GM18861 (cell line): Measurements from ENCODE around the gene CD40LG.

ENCODE experiments used
- ATAC-seq: cut with Tn5 transposase; IDR thresholded peaks from one replicate; pipeline ENCODE4 v1.9.1; 2021; ENCODE audit not compliant: unreplicated experiment

Gene CD40LG

DNA sequence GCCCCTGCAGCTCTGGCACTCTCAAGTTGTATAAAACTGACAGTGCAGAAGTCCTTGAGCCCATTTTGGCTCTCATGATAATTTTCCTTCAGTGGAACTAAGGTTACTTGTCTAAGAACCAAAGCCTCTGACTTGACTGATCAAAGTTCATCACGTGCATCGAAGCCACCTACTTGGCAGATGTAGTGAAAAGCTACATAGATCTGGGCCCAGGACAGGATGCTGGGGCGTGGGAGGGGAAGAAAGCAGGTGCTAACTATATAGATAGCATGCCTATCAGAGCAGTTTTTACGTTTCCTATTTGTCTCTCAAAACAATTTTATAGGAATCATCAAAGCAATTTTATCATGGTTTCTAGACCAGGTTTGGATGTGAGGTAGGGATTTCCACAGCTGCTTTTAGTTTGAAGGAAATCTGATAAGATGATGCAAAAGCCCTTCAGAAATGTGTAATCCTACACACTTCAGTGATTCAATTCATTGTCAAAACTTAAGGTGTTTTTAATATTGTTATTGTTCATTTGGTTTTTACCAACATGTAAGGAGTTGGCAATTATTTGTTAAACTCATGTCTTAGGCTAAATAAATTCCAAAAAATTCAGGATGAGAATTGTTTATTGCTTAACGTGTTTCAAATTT is 1.2 kb upstream of the CD40LG start:
- no peak for ATAC-seq

DNA sequence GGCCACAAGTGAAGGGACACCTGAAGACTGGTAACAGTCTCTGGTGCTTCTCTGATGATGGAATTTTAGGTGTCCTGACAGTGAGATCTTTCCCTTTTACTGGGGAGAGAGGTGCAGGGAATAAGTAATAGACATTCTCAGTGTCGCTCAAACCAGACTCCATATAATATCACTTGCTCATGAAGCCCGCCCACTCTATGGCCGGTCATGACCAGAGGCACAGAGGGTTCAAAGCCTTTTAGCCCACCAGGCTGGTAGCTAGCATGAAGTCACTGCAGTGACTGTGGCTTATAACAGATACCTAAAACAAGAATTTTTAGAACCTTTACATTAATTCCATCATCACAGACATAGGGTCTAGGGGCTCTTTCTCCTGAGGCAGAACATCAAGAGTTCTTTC is 2.9 kb downstream of the CD40LG start:
- ATAC-seq, result no peak

DNA sequence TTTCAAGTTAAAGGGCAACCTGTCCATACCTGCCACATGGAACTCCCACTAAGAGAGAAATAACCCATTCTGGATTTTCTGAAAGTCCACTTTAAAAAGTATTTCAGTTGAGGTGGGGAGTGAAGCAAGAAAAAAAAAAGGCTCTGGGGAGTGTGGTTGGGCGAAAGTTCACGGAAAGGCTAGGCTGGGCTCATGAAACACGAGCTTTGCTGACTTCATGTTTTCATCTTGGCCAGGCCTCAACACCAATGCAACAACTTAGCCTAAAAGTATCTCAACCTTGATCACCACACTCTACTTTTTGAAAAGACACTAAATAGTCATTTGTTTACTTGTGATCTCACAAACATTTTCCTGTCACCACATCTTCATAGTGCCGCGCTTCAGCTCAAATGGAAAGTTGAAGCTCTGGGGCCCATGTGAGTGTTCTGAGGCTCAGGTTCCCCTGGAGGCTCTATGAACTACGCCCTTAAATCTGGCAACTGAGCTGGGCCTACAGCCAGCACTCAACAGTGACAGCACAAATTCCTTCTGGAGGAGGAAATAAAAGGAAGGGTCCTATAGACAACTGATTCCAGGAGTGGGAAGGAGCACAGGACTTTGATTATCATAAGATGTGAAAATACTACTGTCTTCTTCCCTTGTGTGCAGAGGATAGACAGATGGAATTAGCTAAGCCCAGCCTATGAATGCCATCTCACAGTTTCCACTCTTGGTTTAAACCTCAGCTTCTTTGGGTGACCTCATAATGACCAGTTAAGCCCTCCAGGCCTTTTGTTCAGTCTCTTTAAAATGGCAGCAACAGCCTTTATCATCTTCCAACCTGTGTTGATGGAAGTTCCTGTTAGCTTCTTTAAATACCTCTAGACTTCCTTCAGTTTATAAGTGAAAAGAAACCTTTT is 5.1 kb downstream of the CD40LG start:
- no peak for ATAC-seq

DNA sequence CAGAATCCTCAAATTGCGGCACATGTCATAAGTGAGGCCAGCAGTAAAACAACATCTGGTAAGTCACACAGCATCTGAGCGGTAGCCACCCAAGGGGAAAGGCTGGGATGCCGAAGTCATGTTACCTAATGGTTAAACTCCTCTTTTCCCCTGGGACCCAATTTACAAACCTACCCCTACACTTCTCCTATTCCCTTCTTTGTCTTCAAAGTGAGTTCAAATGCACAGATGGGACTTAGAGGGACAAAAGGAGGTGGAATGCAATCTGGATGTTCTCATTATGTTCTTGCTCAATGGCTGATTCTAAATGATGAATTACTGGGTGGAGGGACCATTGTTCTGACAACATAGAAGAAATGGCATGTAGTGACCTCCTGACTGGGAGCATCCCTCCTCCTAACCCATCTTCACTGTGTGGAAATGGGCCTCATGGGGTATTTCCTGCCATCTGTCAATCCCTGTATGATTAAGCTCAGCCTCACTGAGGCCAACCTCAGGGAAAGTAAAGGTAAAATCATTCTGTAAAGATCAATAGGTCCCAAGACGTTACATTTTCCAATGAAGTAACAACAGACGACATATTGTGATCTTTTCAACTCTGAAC is 8.5 kb downstream of the CD40LG start:
- no peak for ATAC-seq

DNA sequence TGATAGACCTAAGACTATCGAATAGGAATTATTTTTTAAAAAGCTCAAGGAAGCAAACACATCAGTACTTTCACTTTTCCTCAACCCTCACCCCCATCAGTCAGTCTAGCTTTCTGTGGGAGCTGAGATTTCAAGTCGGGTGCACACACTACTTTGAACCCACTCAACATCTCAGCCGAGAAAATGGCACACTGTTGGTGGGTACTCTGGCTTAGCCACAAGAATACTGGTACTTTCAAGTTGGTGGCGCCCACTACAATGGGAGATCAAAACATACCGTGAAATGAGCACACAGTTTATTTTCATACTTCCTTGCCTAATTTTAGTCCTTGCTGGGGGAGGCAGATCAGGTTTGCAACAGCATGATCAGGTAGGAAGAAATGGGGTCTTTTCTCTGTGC is 10.2 kb downstream of the CD40LG start:
- ATAC-seq, result no peak

DNA sequence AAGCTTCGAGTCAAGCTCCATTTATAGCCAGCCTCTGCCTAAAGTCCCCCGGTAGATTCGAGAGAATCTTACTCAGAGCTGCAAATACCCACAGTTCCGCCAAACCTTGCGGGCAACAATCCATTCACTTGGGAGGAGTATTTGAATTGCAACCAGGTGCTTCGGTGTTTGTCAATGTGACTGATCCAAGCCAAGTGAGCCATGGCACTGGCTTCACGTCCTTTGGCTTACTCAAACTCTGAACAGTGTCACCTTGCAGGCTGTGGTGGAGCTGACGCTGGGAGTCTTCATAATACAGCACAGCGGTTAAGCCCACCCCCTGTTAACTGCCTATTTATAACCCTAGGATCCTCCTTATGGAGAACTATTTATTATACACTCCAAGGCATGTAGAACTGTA is 11.2 kb downstream of the CD40LG start:
- no peak for ATAC-seq

DNA sequence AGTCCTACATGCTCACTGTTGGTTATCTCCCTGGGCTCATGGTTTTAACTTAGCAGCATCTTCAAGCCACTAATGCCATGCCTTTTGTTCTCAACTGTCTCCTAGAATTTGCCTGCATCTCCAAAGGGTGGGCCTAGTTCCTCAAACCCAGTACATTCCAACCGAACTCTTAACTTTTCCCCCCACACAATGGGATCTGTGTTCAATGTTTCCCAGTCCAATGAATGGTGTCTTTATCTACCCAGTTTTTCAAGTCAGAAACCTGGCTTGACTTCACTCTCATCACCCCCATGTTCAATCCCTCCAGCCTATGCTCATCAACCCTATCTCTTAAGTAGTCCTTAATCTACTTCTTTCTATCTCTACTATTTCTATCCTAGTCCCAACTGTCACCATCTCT is 12.9 kb downstream of the CD40LG start:
- ATAC-seq, result no peak

DNA sequence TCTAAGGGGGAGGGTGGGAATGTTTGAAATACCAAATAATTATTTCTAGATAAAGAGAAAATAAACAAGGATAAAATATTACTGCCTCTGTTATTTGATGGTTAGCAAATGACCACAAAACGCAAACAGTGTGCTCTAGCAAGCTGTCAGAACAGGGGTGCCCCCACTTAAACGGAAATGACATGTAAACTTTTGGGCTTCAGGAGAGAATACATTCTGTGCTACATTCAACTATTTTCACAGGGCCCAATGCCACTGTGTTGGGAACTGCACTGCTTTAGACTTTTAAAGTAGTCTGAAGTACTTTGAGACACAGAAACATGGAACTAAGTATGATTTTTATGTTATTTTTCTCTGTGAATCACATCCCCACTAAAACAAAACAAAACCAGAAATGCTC is 14.1 kb downstream of the CD40LG start:
- no peak for ATAC-seq

DNA sequence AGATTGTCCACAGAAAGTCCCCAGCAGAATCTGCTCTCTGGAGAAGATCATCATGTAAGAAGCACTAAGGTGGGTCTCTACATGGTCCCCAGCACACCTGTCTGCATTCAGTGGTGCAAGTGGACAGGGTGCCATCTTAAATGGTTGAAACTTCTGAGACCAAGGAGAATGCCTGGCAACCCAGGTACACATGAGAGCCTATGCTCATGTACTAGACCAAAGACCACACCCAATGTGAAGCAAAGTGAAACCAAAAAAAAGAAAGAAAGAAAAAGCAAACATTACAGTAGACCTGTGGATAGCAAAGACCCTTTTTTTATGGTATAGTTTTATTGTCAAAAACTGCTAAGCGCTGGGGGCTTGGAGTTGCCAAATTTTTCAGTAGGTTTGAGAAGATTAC is 15.0 kb downstream of the CD40LG start:
- no peak for ATAC-seq

DNA sequence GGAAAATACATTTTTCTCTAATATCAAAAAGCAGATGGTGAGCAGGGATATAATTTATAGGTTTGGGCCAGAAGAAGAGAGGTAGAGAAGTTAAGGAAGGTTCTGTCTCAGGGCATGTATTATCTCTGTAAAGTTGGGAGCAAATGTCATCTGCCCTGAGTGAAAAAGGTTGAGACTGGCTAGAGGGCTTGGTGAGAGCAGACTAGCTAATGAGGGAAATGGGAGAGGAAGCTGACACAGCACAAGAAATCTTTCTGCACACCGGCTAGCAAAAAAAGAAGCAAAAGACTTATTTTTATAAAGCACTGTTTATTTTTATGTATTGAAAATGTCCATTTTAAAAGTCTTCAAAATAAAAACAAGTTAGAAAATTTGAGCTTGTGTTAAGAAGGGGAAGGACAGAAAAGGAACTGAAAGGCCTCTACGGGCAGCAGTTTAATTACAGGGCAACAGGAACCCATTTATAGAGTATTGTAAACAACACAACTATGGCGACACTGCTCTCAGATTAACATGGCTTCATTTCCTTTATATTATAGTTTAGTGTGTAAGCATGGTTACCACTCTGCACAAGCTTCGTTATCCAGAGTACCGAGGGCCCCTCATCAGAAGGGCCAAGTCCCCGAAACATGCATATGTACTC is 17.4 kb downstream of the CD40LG start:
- ATAC-seq, result no peak

DNA sequence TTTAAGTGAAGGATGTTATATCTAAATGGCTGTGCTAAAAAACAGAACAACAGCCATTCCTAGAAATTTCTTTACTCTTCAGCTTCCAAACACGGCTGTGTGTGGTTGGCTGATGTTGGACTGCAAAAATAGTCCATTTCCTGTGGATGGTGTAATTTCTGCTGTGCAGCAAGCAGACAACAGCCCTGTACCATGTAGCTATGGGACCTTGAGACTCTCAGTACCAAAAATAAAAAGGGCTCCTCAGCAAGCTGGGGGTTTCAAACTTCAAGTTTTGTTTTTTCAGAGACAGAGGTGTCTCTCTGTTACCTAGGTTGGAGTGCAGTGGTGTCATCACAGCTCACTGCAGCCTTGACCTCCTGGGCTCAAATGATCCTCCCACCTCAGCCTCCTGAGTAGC is 18.1 kb downstream of the CD40LG start:
- ATAC-seq, result no peak

DNA sequence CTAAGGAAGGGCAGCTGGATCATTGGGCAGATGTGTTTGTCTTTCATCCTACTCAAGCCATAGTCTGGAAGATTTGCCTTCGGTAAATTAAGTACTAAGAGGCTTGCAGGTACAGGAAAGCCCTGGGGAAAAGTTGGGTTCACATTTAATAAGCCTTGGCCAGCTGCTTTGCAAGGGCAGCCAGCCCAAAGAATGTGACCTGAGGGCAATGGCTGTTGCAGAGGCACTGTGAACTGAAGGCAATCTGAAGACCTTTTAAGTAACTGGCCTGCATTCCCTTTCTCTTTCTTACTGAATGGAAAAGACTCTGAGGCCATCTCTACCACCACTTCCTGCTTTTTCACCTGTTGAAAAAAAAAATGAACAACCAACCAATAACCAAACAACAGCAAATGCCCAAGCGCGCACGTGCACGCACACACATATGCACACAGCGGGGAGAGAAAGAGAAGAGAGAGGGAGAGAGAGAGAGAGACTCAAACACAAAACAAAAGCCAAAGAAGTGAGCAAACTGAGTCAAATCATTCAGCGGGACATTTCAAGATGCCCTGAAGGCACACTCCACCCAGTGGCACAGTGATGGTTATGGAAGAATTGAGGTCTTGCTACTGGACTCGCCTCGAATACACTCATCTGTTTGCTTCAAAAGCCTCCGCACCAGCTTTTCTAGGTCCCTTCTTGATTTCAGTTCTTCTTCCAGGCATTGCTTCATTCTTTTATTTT is 19.6 kb downstream of the CD40LG start:
- no peak for ATAC-seq

DNA sequence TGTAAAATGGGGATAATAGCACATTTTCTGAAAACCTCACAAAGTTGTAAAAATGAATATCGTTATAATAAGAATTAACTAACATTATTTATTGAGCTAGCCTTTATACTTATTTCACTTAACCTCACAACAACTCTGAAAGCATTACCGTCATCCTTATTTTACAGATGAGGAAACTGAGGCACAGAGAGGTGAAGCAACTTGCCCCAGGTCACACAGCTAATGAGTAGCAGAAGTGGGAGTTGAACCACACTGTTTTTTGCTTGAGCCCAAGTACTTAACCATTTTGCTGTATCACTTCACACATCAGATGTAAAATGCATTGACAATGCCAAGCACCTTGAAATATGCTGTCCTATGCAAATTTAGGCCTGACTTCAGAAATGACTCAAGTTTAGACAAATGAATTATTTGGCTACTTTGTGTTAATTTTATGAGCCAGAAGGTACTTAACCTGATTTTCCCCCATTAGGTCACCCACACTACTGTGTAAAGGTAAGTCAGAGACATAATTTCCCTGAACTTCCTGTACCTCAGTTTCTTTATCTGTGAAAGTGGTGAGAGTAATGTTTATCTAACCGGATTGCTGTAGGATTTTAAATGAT is 23.1 kb downstream of the CD40LG start:
- ATAC-seq, result peak; percentile 41

DNA sequence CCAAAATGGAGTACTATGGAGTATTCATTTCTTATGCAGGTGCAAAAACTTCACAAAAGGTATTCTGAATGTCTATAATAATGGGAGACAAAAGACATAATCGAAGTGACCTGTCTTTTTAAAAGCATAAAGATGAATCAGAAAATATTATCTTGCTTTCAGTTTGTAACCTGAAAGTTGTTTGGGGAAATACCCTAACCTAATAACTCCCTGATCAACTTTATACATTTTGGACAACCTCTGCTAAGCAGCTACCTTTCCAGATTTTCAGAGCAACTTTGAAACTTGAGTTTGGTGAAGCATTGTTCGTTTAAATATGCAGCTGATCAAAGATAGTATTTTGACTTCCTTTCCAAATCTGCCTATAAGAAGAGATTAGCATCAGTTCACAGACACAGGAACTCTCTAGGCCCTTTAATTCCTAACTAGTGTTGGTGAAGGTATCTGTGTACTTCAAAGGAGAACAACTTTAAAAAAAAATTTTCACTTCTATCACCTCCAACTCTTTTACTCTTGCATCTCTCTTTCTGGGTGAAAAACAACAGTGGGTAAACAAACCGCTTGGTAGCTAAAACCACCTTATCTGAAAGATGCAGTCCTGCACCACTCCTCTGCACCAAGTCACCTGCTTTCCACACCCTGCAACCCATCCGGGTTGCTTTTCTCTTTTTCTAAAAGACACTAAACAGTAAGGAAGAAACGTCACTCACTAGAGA is 26.5 kb downstream of the CD40LG start:
- no peak for ATAC-seq

DNA sequence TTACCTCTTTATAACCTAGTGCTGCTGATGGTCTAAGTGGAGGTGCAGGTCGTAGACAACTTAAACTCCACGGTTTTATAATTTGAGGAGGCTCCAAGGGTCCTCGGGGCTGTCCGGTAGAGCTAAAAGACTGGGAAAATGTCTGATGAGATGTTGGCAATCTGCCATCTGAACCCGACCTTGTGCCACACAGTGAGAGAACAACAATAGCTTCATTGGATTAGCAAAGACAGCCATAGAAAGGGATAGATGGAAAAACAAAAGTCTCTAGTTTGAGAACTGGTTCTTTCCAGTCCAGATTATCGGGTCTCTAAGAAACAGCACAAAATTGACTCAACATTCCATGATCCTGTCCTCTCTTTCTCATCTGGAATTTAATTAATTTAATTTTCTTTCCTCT is 31.6 kb downstream of the CD40LG start:
- no peak for ATAC-seq

DNA sequence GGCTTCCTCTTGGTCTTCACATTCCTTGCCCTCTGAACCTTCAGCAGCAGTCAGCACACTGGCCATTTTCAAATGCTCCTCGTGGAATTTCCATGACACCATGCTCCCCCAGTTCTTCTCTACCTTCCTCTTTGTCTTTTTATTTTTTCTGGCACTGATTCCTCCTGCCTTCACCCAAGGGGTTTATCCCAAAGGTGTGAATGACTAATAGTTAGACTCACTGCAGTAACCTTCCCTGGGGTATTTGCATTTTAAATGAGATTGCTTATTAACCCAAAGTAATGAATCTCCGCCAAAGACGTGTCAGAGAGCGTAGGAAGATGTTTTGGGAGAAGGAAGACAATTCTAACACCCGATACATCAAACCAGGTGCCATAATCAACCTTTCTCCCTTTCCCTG is 36.2 kb downstream of the CD40LG start:
- no peak for ATAC-seq

DNA sequence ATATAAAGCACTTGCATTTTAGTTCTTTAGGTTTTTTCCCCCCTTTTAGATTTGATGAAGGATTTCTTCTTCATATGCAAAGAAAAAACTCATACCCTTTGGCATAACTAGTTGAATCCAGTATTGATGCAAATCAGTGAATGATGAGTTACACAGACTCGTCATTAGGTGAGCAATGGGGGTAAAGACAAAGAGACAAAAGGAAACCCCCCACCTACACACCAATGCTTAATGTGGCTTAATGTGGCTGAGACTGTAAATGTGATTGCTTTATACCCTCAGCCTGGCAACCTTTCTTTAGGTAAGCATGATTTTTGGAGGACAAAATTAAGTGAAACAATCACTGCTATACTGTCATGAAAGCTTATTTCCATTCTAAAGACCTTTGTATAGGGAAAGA is 39.5 kb downstream of the CD40LG start:
- no peak for ATAC-seq

DNA sequence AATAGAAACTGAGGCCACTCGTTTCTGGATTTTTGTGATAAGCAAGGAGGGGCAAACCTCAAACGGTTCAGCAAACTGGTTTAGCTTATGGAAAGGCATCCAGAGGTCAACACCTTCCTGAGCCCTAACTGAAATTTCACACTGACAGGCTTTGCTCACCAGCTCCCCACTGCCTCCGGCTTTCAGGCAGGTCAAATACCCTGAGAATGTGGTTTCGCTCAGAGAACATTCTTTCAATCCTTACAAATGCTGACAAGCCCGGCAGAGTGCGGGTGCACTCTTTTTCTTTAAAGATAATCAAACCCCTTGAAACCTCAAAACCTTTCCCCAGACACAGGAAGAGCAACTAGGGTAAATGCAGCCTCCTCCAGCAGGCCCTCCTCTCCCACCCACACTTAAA is 41.5 kb downstream of the CD40LG start:
- ATAC-seq, result no peak

DNA sequence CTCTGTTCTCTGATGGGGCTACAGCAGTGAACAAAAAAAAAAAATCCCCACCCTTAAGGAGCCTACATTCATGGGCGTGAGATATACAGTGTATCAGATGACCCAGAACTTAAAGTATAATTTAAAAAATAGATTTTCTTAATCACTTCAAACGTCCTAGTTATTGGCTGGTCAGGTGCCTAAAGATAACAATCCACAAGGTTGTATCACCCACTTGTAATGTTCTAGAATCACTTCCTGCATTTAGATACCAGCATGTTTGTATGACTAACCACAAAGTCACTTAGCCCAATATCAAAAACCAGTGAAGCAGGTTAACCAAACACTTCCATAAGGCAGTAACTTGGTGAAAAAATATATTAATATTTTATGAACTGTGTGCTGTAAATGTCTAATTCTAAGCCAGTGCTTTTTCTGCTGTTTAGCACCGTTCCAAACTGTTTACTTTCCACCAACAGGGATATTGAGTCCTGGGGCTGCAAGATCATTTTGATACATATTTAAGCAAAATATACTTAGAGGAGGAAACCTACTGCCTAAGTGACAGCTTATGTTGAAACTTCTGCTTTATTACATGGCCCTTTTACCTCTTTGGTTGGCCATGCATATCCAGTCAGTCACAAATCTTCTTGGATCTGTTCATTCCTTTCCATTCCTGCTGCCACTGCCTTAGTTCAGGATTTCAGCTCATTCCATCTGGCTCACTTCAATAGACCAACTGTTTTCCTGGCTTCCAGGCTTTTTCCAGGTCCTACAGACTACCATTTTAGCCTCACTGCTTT is 43.3 kb downstream of the CD40LG start:
- no peak for ATAC-seq
